ENCODE measurements around the gene ITGB4. TPM values are rescaled to one million over a fixed set of nuclear protein-coding genes. Genes with fewer than 3 reads are reported as not detected.
"Not testable (repeated sequence)": the region's sequence is repeated elsewhere in the genome, so short reads cannot be mapped to it uniquely, and the experiment has no call there.

ITGB4 gene
- total and polyA plus RNA-seq, 4 donors = 7.5 to 69.5 (median 27.1) TPM

GRCh38 chr17:75757086-75757681 lies 35.9 kb downstream of the ITGB4 start:
- Histone ChIP-seq H3K4me3 (ENCODE audit: low read length in 2 of 2) (no peak overlapping the region), H3K27me3 (ENCODE audit: control insufficient read depth in 1 of 2, insufficient read depth in 2 of 2, low read length in 1 of 2) (no peaks in the 10 kb centered on the region), H3K4me1 (ENCODE audit: control insufficient read depth in 1 of 2, insufficient read depth in 2 of 2, low read length in 2 of 2) (no peaks in the 10 kb centered on the region), H3K9me3 (ENCODE audit: control insufficient read depth, low read length) (no peaks in the 10 kb centered on the region), H3K27ac (ENCODE audit: low read depth in 1 of 2, low read length in 2 of 2) (no peak overlapping the region), H3K36me3 (ENCODE audit: control insufficient read depth in 1 of 2, insufficient read depth in 2 of 2, low read length in 1 of 2) (no peaks in the 10 kb centered on the region)
- no peak for ATAC-seq (ENCODE audit: low FRiP score)
- DNase-seq = no peak
- intact Hi-C loops (cut with DNase I) = no loop called here
- WGBS, 2 donors = 90 to 91% methylated on average over 21 of the region's 21 CpGs

- no peaks in the 10 kb centered on the region for H3K36me3 ChIP-seq (ENCODE audit: control insufficient read depth in 1 of 2, insufficient read depth in 2 of 2, low read length in 1 of 2)
- H3K27me3 ChIP-seq (ENCODE audit: control insufficient read depth in 1 of 2, insufficient read depth in 2 of 2, low read length in 1 of 2) = no peaks in the 10 kb centered on the region
- peak in 1 of 2 donors; percentile 73 for DNase-seq
- no peak overlapping the region for H3K4me3 ChIP-seq (ENCODE audit: low read length in 2 of 2)
- 89 to 90% methylated on average over 41 of the region's 41 CpGs for WGBS, 2 donors
- intact Hi-C loops (cut with DNase I) = no loop called here
- no peak for ATAC-seq (ENCODE audit: low FRiP score)
- H3K4me1 ChIP-seq (ENCODE audit: control insufficient read depth in 1 of 2, insufficient read depth in 2 of 2, low read length in 2 of 2) = no peaks in the 10 kb centered on the region
- H3K9me3 ChIP-seq (ENCODE audit: control insufficient read depth, low read length) = no peaks in the 10 kb centered on the region
- no peak overlapping the region for H3K27ac ChIP-seq (ENCODE audit: low read depth in 1 of 2, low read length in 2 of 2)
Measured at GRCh38 chr17:75758131-75758905, 37.1 kb downstream of the ITGB4 start.

GRCh38 chr17:75759457-75759856 lies 38.2 kb downstream of the ITGB4 start:
- intact Hi-C loops (cut with DNase I) = no loop called here
- H3K36me3 ChIP-seq (ENCODE audit: control insufficient read depth in 1 of 2, insufficient read depth in 2 of 2, low read length in 1 of 2) = no peaks in the 10 kb centered on the region
- 78 to 85% methylated on average over 3 of the region's 3 CpGs for WGBS, 2 donors
- H3K4me1 ChIP-seq (ENCODE audit: control insufficient read depth in 1 of 2, insufficient read depth in 2 of 2, low read length in 2 of 2) = peaks cover 0 to 2% of the 10 kb centered on the region in 2 donors
- H3K4me3 ChIP-seq (ENCODE audit: low read length in 2 of 2) = no peak overlapping the region
- DNase-seq = peak in 1 of 2 donors; percentile 55
- H3K27ac ChIP-seq (ENCODE audit: low read depth in 1 of 2, low read length in 2 of 2) = no peak overlapping the region
- ATAC-seq (ENCODE audit: low FRiP score) = no peak
- no peaks in the 10 kb centered on the region for H3K9me3 ChIP-seq (ENCODE audit: control insufficient read depth, low read length)
- no peaks in the 10 kb centered on the region for H3K27me3 ChIP-seq (ENCODE audit: control insufficient read depth in 1 of 2, insufficient read depth in 2 of 2, low read length in 1 of 2)

- H3K36me3 ChIP-seq (ENCODE audit: control insufficient read depth in 1 of 2, insufficient read depth in 2 of 2, low read length in 1 of 2); ATAC-seq (ENCODE audit: low FRiP score); H3K4me1 ChIP-seq (ENCODE audit: control insufficient read depth in 1 of 2, insufficient read depth in 2 of 2, low read length in 2 of 2); H3K9me3 ChIP-seq (ENCODE audit: control insufficient read depth, low read length); H3K27me3 ChIP-seq (ENCODE audit: control insufficient read depth in 1 of 2, insufficient read depth in 2 of 2, low read length in 1 of 2); H3K27ac ChIP-seq (ENCODE audit: low read depth in 1 of 2, low read length in 2 of 2); H3K4me3 ChIP-seq (ENCODE audit: low read length in 2 of 2); intact Hi-C loops (cut with DNase I): not testable (repeated sequence)
- peak in 1 of 2 donors; percentile 7 for DNase-seq
- 98% methylated on average over 6 of the region's 6 CpGs for WGBS, 2 donors
Measured at GRCh38 chr17:75759978-75760640, 38.9 kb downstream of the ITGB4 start.

- H3K36me3 ChIP-seq (ENCODE audit: control insufficient read depth in 1 of 2, insufficient read depth in 2 of 2, low read length in 1 of 2) = no peaks in the 10 kb centered on the region
- intact Hi-C loops (cut with DNase I) = no loop called here
- peak in 1 of 2 donors; percentile 72 for DNase-seq
- peaks cover 0 to 2% of the 10 kb centered on the region in 2 donors for H3K4me1 ChIP-seq (ENCODE audit: control insufficient read depth in 1 of 2, insufficient read depth in 2 of 2, low read length in 2 of 2)
- no peaks in the 10 kb centered on the region for H3K27me3 ChIP-seq (ENCODE audit: control insufficient read depth in 1 of 2, insufficient read depth in 2 of 2, low read length in 1 of 2)
- H3K27ac ChIP-seq (ENCODE audit: low read depth in 1 of 2, low read length in 2 of 2) = no peak overlapping the region
- no peak overlapping the region for H3K4me3 ChIP-seq (ENCODE audit: low read length in 2 of 2)
- 95 to 96% methylated on average over 27 of the region's 27 CpGs for WGBS, 2 donors
- no peak for ATAC-seq (ENCODE audit: low FRiP score)
- no peaks in the 10 kb centered on the region for H3K9me3 ChIP-seq (ENCODE audit: control insufficient read depth, low read length)
Measured at GRCh38 chr17:75762513-75763268, 41.4 kb downstream of the ITGB4 start.

- peaks cover 0 to 2% of the 10 kb centered on the region in 2 donors for H3K4me1 ChIP-seq (ENCODE audit: control insufficient read depth in 1 of 2, insufficient read depth in 2 of 2, low read length in 2 of 2)
- 96 to 100% methylated on average over 3 of the region's 3 CpGs for WGBS, 2 donors
Measured at GRCh38 chr17:75763269-75763607, 42.0 kb downstream of the ITGB4 start.

GRCh38 chr17:75763613-75764416 lies 42.6 kb downstream of the ITGB4 start:
- Histone ChIP-seq H3K36me3 (ENCODE audit: control insufficient read depth in 1 of 2, insufficient read depth in 2 of 2, low read length in 1 of 2) (no peaks in the 10 kb centered on the region), H3K4me1 (ENCODE audit: control insufficient read depth in 1 of 2, insufficient read depth in 2 of 2, low read length in 2 of 2) (peaks cover 0 to 2% of the 10 kb centered on the region in 2 donors), H3K9me3 (ENCODE audit: control insufficient read depth, low read length) (no peaks in the 10 kb centered on the region), H3K4me3 (ENCODE audit: low read length in 2 of 2) (peak overlapping the region; percentile 50 to 52), H3K27me3 (ENCODE audit: control insufficient read depth in 1 of 2, insufficient read depth in 2 of 2, low read length in 1 of 2) (no peaks in the 10 kb centered on the region), H3K27ac (ENCODE audit: low read depth in 1 of 2, low read length in 2 of 2) (no peak overlapping the region)
- WGBS, 2 donors = 61 to 66% methylated on average over 16 of the region's 16 CpGs
- no peak for ATAC-seq (ENCODE audit: low FRiP score)
- intact Hi-C loops (cut with DNase I) = no loop called here
- DNase-seq = peak in 1 of 2 donors; percentile 65

More at GRCh38 chr17:75763269-75763607, 42.0 kb downstream of the ITGB4 start:
- H3K9me3 ChIP-seq (ENCODE audit: control insufficient read depth, low read length) = no peaks in the 10 kb centered on the region
- H3K36me3 ChIP-seq (ENCODE audit: control insufficient read depth in 1 of 2, insufficient read depth in 2 of 2, low read length in 1 of 2) = no peaks in the 10 kb centered on the region
- DNase-seq (peak in 1 of 2 donors; percentile 44), ATAC-seq (ENCODE audit: low FRiP score) (no peak)
- no peak overlapping the region for H3K4me3 ChIP-seq (ENCODE audit: low read length in 2 of 2)
- no peak overlapping the region for H3K27ac ChIP-seq (ENCODE audit: low read depth in 1 of 2, low read length in 2 of 2)
- intact Hi-C loops (cut with DNase I) = no loop called here
- no peaks in the 10 kb centered on the region for H3K27me3 ChIP-seq (ENCODE audit: control insufficient read depth in 1 of 2, insufficient read depth in 2 of 2, low read length in 1 of 2)

GRCh38 chr17:75764417-75764710 lies 43.1 kb downstream of the ITGB4 start:
- no peak for ATAC-seq (ENCODE audit: low FRiP score)
- Histone ChIP-seq H3K9me3 (ENCODE audit: control insufficient read depth, low read length) (no peaks in the 10 kb centered on the region), H3K4me1 (ENCODE audit: control insufficient read depth in 1 of 2, insufficient read depth in 2 of 2, low read length in 2 of 2) (peaks cover 0 to 2% of the 10 kb centered on the region in 2 donors), H3K27ac (ENCODE audit: low read depth in 1 of 2, low read length in 2 of 2) (peak overlapping the region in 1 of 2 donors; percentile 73), H3K27me3 (ENCODE audit: control insufficient read depth in 1 of 2, insufficient read depth in 2 of 2, low read length in 1 of 2) (no peaks in the 10 kb centered on the region), H3K4me3 (ENCODE audit: low read length in 2 of 2) (peak overlapping the region; percentile 50 to 52), H3K36me3 (ENCODE audit: control insufficient read depth in 1 of 2, insufficient read depth in 2 of 2, low read length in 1 of 2) (no peaks in the 10 kb centered on the region)
- DNase-seq = no peak
- 9 to 12% methylated on average over 13 to 14 of the region's 14 CpGs for WGBS, 2 donors
- intact Hi-C loops (cut with DNase I) = no loop called here
